VCaP (cell line): ENCODE results near the gene FAAH2.

Experiments used
- H3K27ac ChIP-seq: fragments of 450-650 bp; 2 replicates; pipeline ENCODE4 v1.5.1; 2017
- CTCF ChIP-seq: fragments of 450-650 bp; conservative IDR thresholded peaks from 2 replicates; pipeline ENCODE4 v1.5.1; 2017; ENCODE audit warnings: mild to moderate bottlenecking, moderate library complexity

Gene FAAH2

GRCh38 chrX:57406149-57406548, 119.6 kb downstream of the FAAH2 start:
- H3K27ac ChIP-seq: no peak overlapping the region

GRCh38 chrX:57417827-57418226, 131.3 kb downstream of the FAAH2 start:
- no peak for TF ChIP-seq CTCF
- no peak overlapping the region for H3K27ac ChIP-seq

More at GRCh38 chrX:57406149-57406548, 119.6 kb downstream of the FAAH2 start:
- TF ChIP-seq CTCF: no peak

GRCh38 chrX:57422289-57422688, 135.8 kb downstream of the FAAH2 start:
- no peak overlapping the region for H3K27ac ChIP-seq
- no peak for TF ChIP-seq CTCF

GRCh38 chrX:57422790-57423189, 136.3 kb downstream of the FAAH2 start:
- no peak for TF ChIP-seq CTCF
- no peak overlapping the region for H3K27ac ChIP-seq

- TF ChIP-seq CTCF: no peak
- H3K27ac ChIP-seq: no peak overlapping the region
Observed at GRCh38 chrX:57445076-57445475, 158.6 kb downstream of the FAAH2 start.

GRCh38 chrX:57445832-57446231, 159.3 kb downstream of the FAAH2 start:
- TF ChIP-seq CTCF: no peak
- no peak overlapping the region for H3K27ac ChIP-seq

- H3K27ac ChIP-seq: no peak overlapping the region
- no peak for TF ChIP-seq CTCF
Observed at GRCh38 chrX:57447856-57448255, 161.3 kb downstream of the FAAH2 start.

GRCh38 chrX:57451426-57452020, 165.0 kb downstream of the FAAH2 start:
- H3K27ac ChIP-seq: no peak overlapping the region
- TF ChIP-seq CTCF: no peak
